Activated B cell treated with CpG ODN at 0.5 μM for 24 hours (primary cell): ENCODE measurements around the gene ZNF91. TPM values are rescaled to one million over a fixed set of nuclear protein-coding genes. Genes with fewer than 3 reads are reported as not detected.
"Not testable (repeated sequence)": the region's sequence is repeated elsewhere in the genome, so short reads cannot be mapped to it uniquely, and the experiment has no call there.

Source experiments
- ATAC-seq: fragments of 200-7000 bp; cut with Tn5 transposase; one replicate; pipeline ENCODE4 v1.10.0; 2021; ENCODE audit warnings: low read depth, mild to moderate bottlenecking, moderate library complexity
- CTCF ChIA-PET: fragments of 350-600 bp; sonication (Branson Sonifier 250); formaldehyde crosslinking; loops from one replicate; lab custom pipeline; 2021; ENCODE audit warnings: antibody characterized with exemption; lab: Charles Lee
- POLR2A ChIA-PET: fragments of 350-600 bp; sonication (Branson Sonifier 250); formaldehyde crosslinking; loops from one replicate; lab custom pipeline; 2021; ENCODE audit warnings: antibody characterized with exemption; lab: Charles Lee
- DNase-seq: peaks from one replicate; pipeline ENCODE4 v3.0.0; 2022
- H3K27ac Mint-ChIP-seq: one replicate; pipeline ENCODE4 v1.8.0; 2020; ENCODE audit warnings: mixed read lengths
- H3K27me3 Mint-ChIP-seq: one replicate; pipeline ENCODE4 v1.8.0; 2021; ENCODE audit warnings: mixed read lengths
- H3K36me3 Mint-ChIP-seq: one replicate; pipeline ENCODE4 v1.8.0; 2021; ENCODE audit warnings: low read depth, mixed read lengths
- H3K4me1 Mint-ChIP-seq: one replicate; pipeline ENCODE4 v1.8.0; 2021; ENCODE audit warnings: mixed read lengths
- H3K4me3 Mint-ChIP-seq: one replicate; pipeline ENCODE4 v1.8.0; 2020; ENCODE audit warnings: mild to moderate bottlenecking, mixed read lengths
- H3K9me3 Mint-ChIP-seq: one replicate; pipeline ENCODE4 v1.8.0; 2020; ENCODE audit warnings: mixed read lengths
- intact Hi-C: fragments of 100-400 bp; cut with micrococcal nuclease; formaldehyde crosslinking; loops from one replicate; pipeline ENCODE4 v1.15.1; 2024
- total RNA-seq: library from RNA; stranded (reverse); gene quantifications from 2 replicates; pipeline ENCODE4 v1.2.3, GENCODE V29; 2022
- TF ChIP-seq, protein P1 (sequence below): fragments of 200-600 bp; IDR thresholded peaks from one replicate; pipeline ENCODE4 v1.8.0; 2022; ENCODE audit warnings: antibody characterized with exemption, mild to moderate bottlenecking

ZNF91 gene
- total RNA-seq, 1 donor from 2014 or later: 70.9 TPM

DNA sequence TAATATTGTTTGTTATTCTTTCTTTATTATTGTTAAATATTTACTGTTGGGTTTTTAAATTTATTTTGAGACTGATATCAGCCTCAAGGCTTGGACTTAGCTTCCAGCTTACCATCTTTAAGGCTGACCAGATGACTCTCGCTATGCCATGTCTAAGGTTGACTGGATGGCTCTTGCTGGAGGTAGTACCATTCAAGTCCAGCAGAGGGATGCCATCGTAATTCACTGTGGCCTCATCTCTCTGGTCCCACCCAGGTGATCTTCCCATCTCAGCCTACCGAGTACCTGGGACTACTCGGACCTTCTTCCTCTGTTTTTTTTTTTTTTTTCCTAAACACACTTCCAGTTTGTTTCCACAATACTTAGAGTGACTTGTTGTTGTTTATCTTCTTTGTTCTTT, 41.7 kb upstream of the ZNF91 start:
- CTCF ChIA-PET: no interaction called here
- TF ChIP-seq, protein P1, sequence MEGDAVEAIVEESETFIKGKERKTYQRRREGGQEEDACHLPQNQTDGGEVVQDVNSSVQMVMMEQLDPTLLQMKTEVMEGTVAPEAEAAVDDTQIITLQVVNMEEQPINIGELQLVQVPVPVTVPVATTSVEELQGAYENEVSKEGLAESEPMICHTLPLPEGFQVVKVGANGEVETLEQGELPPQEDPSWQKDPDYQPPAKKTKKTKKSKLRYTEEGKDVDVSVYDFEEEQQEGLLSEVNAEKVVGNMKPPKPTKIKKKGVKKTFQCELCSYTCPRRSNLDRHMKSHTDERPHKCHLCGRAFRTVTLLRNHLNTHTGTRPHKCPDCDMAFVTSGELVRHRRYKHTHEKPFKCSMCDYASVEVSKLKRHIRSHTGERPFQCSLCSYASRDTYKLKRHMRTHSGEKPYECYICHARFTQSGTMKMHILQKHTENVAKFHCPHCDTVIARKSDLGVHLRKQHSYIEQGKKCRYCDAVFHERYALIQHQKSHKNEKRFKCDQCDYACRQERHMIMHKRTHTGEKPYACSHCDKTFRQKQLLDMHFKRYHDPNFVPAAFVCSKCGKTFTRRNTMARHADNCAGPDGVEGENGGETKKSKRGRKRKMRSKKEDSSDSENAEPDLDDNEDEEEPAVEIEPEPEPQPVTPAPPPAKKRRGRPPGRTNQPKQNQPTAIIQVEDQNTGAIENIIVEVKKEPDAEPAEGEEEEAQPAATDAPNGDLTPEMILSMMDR: no peak
- Mint-ChIP-seq H3K4me1 (no peaks in the 10 kb centered on the region), H3K9me3 (peaks cover 48% of the 10 kb centered on the region), H3K36me3 (no peaks in the 10 kb centered on the region), H3K4me3 (no peak overlapping the region), H3K27me3 (no peaks in the 10 kb centered on the region), H3K27ac (no peak overlapping the region)
- ATAC-seq: no peak
- no peak for DNase-seq
- intact Hi-C loops: no loop called here
- POLR2A ChIA-PET: no interaction called here

DNA sequence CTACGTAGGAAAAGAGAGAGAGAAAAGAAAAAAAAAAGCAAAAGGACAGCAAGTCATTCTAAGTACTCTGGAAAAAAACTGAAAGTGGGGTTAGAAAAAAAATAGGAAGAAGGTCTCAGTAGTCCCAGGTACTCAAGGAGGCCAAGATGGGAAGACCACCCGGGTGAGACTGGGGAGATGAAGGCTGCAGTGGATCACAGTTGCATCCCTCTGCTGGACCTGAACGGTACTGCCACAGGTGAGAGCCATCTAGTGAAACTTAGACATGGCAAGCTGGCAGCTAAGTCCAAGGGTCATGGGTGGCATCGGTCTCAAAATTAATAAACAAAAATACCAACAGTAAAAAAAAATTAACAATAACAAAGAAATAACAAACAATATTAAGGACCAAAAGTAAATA, 41.0 kb upstream of the ZNF91 start:
- DNase-seq (no peak), ATAC-seq (no peak)
- TF ChIP-seq, protein P1: no peak
- Mint-ChIP-seq H3K27me3 (no peaks in the 10 kb centered on the region), H3K27ac (no peak overlapping the region), H3K4me1 (no peaks in the 10 kb centered on the region), H3K36me3 (no peaks in the 10 kb centered on the region), H3K4me3 (no peak overlapping the region), H3K9me3 (peaks cover 46% of the 10 kb centered on the region)
- intact Hi-C loops: no loop called here
- ChIA-PET CTCF (no interaction called here), POLR2A (no interaction called here)

DNA sequence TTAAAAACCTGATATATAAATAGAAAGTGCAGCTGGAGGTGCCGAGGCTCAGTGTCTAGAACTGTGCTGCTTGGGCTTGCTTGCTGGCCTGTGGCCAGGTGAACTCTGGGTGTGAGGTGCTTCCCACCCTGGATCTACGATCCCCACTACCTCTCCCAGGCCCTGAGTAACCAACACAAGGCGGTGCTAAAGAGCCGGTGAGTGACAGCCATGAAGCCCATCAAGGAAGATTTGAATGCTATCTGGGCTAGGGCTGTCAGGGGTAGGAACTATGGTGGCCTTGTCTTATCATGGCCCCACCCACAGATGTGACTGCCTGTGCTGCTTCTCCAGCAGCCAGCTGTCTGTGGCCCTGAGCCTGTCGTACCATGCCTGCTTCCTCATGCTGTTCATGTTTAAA, 25.6 kb upstream of the ZNF91 start:
- ChIA-PET CTCF (no interaction called here), POLR2A (no interaction called here)
- Mint-ChIP-seq H3K4me3 (no peak overlapping the region), H3K27me3 (peaks cover 9% of the 10 kb centered on the region), H3K9me3 (peaks cover 5% of the 10 kb centered on the region), H3K36me3 (no peaks in the 10 kb centered on the region), H3K4me1 (no peaks in the 10 kb centered on the region), H3K27ac (no peak overlapping the region)
- intact Hi-C loops: no loop called here
- DNase-seq: no peak
- TF ChIP-seq, protein P1: no peak
- no peak for ATAC-seq

DNA sequence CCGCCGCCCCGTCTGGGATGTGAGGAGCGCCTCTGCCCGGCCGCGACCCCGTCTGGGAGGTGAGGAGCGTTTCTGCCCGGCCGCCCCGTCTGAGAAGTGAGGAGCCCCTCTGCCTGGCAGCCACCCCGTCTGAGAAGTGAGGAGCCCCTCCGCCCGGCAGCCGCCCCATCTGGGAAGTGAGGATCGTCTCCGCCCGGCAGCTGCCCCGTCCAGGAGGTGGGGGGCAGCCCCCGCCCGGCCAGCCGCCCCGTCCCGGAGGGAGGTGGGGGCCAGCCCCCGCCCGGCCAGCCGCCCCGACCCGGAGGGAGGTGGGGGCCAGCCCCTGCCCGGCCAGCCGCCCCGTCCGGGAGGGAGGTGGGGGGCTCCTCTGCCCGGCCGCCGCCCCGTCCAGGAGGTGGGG, 24.0 kb upstream of the ZNF91 start:
- H3K9me3 Mint-ChIP-seq, H3K27ac Mint-ChIP-seq, CTCF ChIA-PET, H3K4me3 Mint-ChIP-seq, intact Hi-C loops, DNase-seq, H3K36me3 Mint-ChIP-seq, POLR2A ChIA-PET, ATAC-seq, H3K4me1 Mint-ChIP-seq: not testable (repeated sequence)
- peaks cover 18% of the 10 kb centered on the region for H3K27me3 Mint-ChIP-seq

DNA sequence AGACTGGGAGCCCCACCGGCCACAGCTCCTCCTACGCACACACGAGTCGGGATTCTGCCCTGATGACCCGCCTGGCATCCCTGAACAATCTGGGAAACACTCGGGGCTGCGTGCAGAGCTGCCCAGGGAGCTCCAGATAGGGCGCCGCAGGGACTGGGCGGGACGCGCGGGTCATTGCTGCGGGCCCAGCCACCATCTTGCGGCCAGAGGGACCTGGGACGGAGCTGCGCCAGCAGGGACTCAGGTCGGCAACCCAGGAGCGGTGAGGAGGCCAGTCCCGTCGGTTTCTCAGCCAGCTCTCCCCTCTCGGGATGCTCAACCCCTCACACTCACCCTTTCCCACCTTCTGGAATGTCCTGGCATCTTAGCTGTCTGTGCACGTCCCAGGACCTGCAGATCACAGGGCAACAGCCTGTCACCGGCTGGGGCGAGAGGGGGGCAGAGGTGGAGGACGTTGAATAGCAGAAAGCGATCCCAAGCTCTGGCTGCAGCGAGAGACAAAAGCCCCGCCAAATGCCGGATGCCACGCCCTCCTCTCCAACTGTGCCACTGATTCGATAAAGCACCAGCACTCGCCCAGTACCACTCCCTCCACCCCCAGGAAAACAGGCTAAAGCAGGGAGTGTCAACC, 20.4 kb upstream of the ZNF91 start:
- ATAC-seq: peak; percentile 40
- CTCF ChIA-PET: no interaction called here
- Mint-ChIP-seq H3K36me3 (no peaks in the 10 kb centered on the region), H3K9me3 (peaks cover 5% of the 10 kb centered on the region), H3K4me1 (peaks cover 9% of the 10 kb centered on the region), H3K4me3 (peak overlapping the region; percentile 78), H3K27me3 (peaks cover 20% of the 10 kb centered on the region), H3K27ac (no peak overlapping the region)
- no peak for DNase-seq
- POLR2A ChIA-PET: interaction anchor here (1.4 kb wide), 1 partner anchor 20 kb away, joined by 3 read pairs; no protein-coding TSS in a partner anchor
- intact Hi-C loops: no loop called here
- TF ChIP-seq, protein P1: no peak

DNA sequence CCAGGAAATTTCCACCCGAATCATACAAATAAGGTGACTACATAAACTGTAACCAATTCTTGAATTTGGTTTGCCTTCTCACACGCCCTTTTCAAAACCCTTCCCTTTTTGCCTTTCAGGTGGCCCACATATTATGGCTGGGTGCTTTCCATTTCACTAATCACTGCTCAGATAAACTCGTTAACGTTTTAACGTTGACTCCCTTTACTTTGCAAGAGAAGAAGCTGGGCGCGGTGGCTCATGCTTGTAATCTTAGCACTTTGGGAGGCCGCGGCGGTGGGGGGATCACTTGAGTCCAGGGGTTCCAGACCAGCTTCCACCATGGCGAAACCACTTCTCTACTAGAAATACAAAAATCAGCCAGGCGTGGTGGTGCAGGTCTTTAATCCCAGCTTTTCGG, 19.8 kb upstream of the ZNF91 start:
- ATAC-seq (no peak), DNase-seq (no peak)
- Mint-ChIP-seq H3K27me3 (peaks cover 20% of the 10 kb centered on the region), H3K36me3 (no peaks in the 10 kb centered on the region), H3K27ac (no peak overlapping the region), H3K9me3 (peaks cover 2% of the 10 kb centered on the region), H3K4me1 (peaks cover 9% of the 10 kb centered on the region), H3K4me3 (peak overlapping the region; percentile 78)
- TF ChIP-seq, protein P1: no peak
- ChIA-PET CTCF (no interaction called here), POLR2A (interaction anchor here (1.4 kb wide), 1 partner anchor 19 kb away, joined by 3 read pairs; no protein-coding TSS in a partner anchor)
- intact Hi-C loops: no loop called here
